ENCODE measurements around the gene LRTM2.

The LRTM2 gene

DNA sequence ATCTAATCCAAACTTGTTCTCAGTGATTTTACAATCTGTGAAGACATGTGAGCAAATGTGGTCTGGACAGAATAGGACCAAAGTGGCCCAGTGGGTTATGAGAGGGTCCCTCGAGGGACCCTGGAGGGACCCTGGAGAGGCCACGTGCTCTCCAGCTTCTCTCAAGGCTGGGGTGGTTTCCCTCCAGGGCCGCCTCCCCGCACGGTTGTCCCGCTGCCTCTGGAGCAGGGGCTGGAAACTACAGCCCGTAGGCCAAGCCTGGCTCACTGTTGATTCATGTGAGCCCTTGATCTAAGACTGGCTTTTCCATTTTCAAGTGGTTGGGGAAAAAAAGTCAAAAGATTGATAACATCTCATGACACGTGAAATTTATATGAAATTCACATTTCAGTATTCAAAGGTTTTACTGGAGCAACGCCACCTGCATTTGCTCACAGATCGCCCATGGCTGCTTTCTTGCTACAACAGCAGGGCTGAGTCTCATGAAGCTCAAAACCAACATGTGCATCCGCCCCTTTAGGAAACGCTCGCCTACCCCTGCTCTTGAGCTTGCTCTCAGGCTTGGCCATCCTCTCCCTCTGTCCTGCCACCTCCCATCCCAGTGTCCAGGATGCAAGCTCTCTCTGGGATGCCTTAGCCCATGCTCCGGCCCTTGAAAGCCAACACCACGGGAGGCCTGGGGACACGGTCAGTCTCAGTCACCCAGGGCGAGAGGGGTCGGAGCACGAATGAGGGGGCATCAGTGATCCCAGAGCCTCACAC lies 12.1 kb upstream of the LRTM2 start:
- no peak for TF ChIP-seq EZH2 (IDR thresholded peaks at IDR 0.05)
- TF ChIP-seq FOXP2 (optimal IDR thresholded peaks at IDR 0.05; ENCODE audit: control extremely low read depth, extremely low read length, insufficient read depth) = no peak
- Histone ChIP-seq H3K9ac (ENCODE audit: insufficient read length) (no peak overlapping the region), H3K36me3 (ENCODE audit: insufficient read depth, low read length) (no peaks in the 10 kb centered on the region), H3K9me3 (ENCODE audit: low read depth, low read length) (no peaks in the 10 kb centered on the region), H3K4me3 (no peak overlapping the region), H3K27ac (no peak overlapping the region)
- DNase-seq (ENCODE audit: low read depth, low spot score) = no peak

- H3K9ac ChIP-seq (ENCODE audit: insufficient read length) = no peak overlapping the region
- no peak for TF ChIP-seq POLR2AphosphoS5 (IDR thresholded peaks at IDR 0.05; ENCODE audit: borderline replicate concordance, low read depth, low read length)
- no peaks in the 10 kb centered on the region for H3K9me3 ChIP-seq (ENCODE audit: low read depth, low read length)
- no peak overlapping the region for H3K27ac ChIP-seq
- no peaks in the 10 kb centered on the region for H3K36me3 ChIP-seq (ENCODE audit: insufficient read depth, low read length)
- DNase-seq (ENCODE audit: low read depth, low spot score) = no peak
- no peak overlapping the region for H3K4me3 ChIP-seq
Measured at GRCh38 chr12:1808798-1809480, 11.4 kb upstream of the LRTM2 start.

- Histone ChIP-seq H3K27ac (no peak overlapping the region), H3K4me3 (no peak overlapping the region), H3K36me3 (ENCODE audit: insufficient read depth, low read length) (no peaks in the 10 kb centered on the region), H3K9me3 (ENCODE audit: low read depth, low read length) (no peaks in the 10 kb centered on the region), H3K9ac (ENCODE audit: insufficient read length) (no peak overlapping the region)
- no peak for TF ChIP-seq FOXP2 (optimal IDR thresholded peaks at IDR 0.05; ENCODE audit: control extremely low read depth, extremely low read length, insufficient read depth)
- TF ChIP-seq POLR2AphosphoS5 (IDR thresholded peaks at IDR 0.05; ENCODE audit: borderline replicate concordance, low read depth, low read length) = no peak
- no peak for TF ChIP-seq EZH2 (IDR thresholded peaks at IDR 0.05)
- DNase-seq (ENCODE audit: low read depth, low spot score) = no peak
Measured at GRCh38 chr12:1809591-1810190, 10.7 kb upstream of the LRTM2 start.

DNA sequence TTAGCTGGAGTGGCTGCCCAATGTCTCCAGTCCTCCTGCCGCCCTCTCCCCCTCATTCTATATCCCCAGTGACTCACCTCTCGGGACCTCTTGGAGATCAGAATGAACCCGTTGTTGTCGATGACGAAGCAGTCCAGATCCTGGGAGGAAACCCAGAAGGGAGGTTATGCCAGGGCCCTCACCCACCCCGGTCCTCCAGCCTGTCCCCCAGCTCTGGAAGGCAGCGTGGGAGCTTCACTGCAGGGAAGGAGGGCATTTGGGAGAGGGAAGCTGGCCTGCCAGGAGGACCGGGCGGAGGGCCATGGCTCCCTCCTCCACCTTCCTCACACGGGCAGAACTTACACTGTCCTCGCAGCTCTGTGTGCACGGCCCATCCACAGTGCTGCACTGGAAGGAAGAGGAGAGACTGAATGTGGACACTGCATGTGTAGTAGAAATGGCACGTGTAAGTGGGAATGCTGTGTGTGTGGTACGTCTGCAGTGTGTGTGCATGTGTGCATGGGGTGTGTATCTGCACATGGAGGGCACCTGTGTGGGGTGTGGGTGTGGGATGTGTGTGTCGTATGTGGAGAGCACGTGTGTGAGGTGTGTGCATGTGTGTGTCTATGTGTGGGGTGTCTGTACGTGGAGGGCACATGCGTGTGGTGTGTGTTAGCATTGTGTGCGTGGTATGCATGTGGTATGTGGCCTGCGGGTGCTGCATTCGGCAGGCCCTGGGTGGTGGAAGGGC lies 10.0 kb upstream of the LRTM2 start:
- no peak for DNase-seq (ENCODE audit: low read depth, low spot score)
- Histone ChIP-seq H3K9ac (ENCODE audit: insufficient read length) (no peak overlapping the region), H3K4me3 (no peak overlapping the region), H3K9me3 (ENCODE audit: low read depth, low read length) (no peaks in the 10 kb centered on the region), H3K27ac (no peak overlapping the region), H3K36me3 (ENCODE audit: insufficient read depth, low read length) (no peaks in the 10 kb centered on the region)
- TF ChIP-seq FOXP2 (optimal IDR thresholded peaks at IDR 0.05; ENCODE audit: control extremely low read depth, extremely low read length, insufficient read depth) = no peak
- TF ChIP-seq EZH2 (IDR thresholded peaks at IDR 0.05) = no peak
- no peak for TF ChIP-seq POLR2AphosphoS5 (IDR thresholded peaks at IDR 0.05; ENCODE audit: borderline replicate concordance, low read depth, low read length)

GRCh38 chr12:1810931-1811280 lies 9.5 kb upstream of the LRTM2 start:
- H3K27ac ChIP-seq = no peak overlapping the region

GRCh38 chr12:1811281-1811947 lies 9.0 kb upstream of the LRTM2 start:
- no peak overlapping the region for H3K27ac ChIP-seq
- DNase-seq (ENCODE audit: low read depth, low spot score) = no peak
- no peak for TF ChIP-seq EZH2 (IDR thresholded peaks at IDR 0.05)
- TF ChIP-seq POLR2AphosphoS5 (IDR thresholded peaks at IDR 0.05; ENCODE audit: borderline replicate concordance, low read depth, low read length) = no peak
- TF ChIP-seq FOXP2 (optimal IDR thresholded peaks at IDR 0.05; ENCODE audit: control extremely low read depth, extremely low read length, insufficient read depth) = no peak
- no peak overlapping the region for H3K9ac ChIP-seq (ENCODE audit: insufficient read length)
- no peaks in the 10 kb centered on the region for H3K36me3 ChIP-seq (ENCODE audit: insufficient read depth, low read length)
- no peaks in the 10 kb centered on the region for H3K9me3 ChIP-seq (ENCODE audit: low read depth, low read length)
- no peak overlapping the region for H3K4me3 ChIP-seq

More at GRCh38 chr12:1810931-1811280, 9.5 kb upstream of the LRTM2 start:
- TF ChIP-seq FOXP2 (optimal IDR thresholded peaks at IDR 0.05; ENCODE audit: control extremely low read depth, extremely low read length, insufficient read depth) (no peak), EZH2 (IDR thresholded peaks at IDR 0.05) (no peak), POLR2AphosphoS5 (IDR thresholded peaks at IDR 0.05; ENCODE audit: borderline replicate concordance, low read depth, low read length) (no peak)
- no peaks in the 10 kb centered on the region for H3K36me3 ChIP-seq (ENCODE audit: insufficient read depth, low read length)
- H3K9ac ChIP-seq (ENCODE audit: insufficient read length) = no peak overlapping the region
- no peaks in the 10 kb centered on the region for H3K9me3 ChIP-seq (ENCODE audit: low read depth, low read length)
- no peak for DNase-seq (ENCODE audit: low read depth, low spot score)
- no peak overlapping the region for H3K4me3 ChIP-seq

DNA sequence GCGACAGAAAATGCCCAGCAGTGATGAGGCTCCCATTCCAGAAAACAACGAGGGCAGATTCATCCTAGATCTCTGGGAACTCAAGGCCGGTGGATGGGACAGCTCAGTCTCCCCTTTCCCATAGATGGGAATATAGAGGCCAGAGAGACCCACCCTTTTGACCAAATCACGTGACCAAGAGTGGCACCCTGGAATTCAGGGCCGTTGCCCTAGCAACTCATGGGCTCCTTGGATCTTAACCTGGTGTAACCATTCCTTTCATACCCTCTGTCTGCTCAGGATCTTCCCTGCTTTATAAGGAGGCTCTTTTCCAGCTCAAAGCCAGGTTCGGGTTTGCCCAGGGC lies 8.4 kb upstream of the LRTM2 start:
- no peak for DNase-seq (ENCODE audit: low read depth, low spot score)
- Histone ChIP-seq H3K4me3 (no peak overlapping the region), H3K27ac (no peak overlapping the region), H3K9me3 (ENCODE audit: low read depth, low read length) (no peaks in the 10 kb centered on the region), H3K36me3 (ENCODE audit: insufficient read depth, low read length) (no peaks in the 10 kb centered on the region), H3K9ac (ENCODE audit: insufficient read length) (no peak overlapping the region)
- TF ChIP-seq FOXP2 (optimal IDR thresholded peaks at IDR 0.05; ENCODE audit: control extremely low read depth, extremely low read length, insufficient read depth) = no peak
- TF ChIP-seq EZH2 (IDR thresholded peaks at IDR 0.05) = no peak
- no peak for TF ChIP-seq POLR2AphosphoS5 (IDR thresholded peaks at IDR 0.05; ENCODE audit: borderline replicate concordance, low read depth, low read length)
